ENCODE data around the gene ETS1.

ETS1 gene

DNA sequence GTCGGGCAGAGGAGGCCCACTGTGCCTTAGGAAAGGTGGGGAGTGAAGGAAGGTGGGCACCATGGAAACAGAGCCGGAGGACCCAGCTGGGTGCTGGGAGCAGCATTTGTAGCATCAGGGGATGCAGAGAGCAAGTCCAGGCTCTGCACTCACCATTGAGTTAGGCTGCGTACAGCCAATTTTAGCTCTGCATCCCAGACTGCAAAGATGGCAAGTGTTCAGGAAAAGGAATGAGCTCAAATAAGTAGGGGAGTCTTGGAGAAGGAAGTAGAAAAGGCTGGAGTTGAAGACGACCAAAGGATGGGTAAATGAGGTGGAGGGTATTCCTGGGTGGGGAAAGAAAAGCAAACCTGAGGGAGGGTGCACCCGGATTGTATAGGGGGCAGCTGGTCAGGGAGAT lies 31.6 kb upstream of the ETS1 start:
- TF ChIP-seq, protein P1, sequence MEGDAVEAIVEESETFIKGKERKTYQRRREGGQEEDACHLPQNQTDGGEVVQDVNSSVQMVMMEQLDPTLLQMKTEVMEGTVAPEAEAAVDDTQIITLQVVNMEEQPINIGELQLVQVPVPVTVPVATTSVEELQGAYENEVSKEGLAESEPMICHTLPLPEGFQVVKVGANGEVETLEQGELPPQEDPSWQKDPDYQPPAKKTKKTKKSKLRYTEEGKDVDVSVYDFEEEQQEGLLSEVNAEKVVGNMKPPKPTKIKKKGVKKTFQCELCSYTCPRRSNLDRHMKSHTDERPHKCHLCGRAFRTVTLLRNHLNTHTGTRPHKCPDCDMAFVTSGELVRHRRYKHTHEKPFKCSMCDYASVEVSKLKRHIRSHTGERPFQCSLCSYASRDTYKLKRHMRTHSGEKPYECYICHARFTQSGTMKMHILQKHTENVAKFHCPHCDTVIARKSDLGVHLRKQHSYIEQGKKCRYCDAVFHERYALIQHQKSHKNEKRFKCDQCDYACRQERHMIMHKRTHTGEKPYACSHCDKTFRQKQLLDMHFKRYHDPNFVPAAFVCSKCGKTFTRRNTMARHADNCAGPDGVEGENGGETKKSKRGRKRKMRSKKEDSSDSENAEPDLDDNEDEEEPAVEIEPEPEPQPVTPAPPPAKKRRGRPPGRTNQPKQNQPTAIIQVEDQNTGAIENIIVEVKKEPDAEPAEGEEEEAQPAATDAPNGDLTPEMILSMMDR (IDR thresholded peaks at IDR 0.05; ENCODE audit: low read depth, low read length, missing control alignments): no peak
- in situ Hi-C loops (cut with HindIII; ENCODE audit: low sequenced_read_pairs): loop anchor here (25.0 kb wide), 1 partner anchor 107 kb away; no protein-coding TSS in a partner anchor
- H3K4me3 ChIP-seq (ENCODE audit: low read depth, low read length): no peak overlapping the region
- DNase-seq (ENCODE audit: low read depth): no peak

DNA sequence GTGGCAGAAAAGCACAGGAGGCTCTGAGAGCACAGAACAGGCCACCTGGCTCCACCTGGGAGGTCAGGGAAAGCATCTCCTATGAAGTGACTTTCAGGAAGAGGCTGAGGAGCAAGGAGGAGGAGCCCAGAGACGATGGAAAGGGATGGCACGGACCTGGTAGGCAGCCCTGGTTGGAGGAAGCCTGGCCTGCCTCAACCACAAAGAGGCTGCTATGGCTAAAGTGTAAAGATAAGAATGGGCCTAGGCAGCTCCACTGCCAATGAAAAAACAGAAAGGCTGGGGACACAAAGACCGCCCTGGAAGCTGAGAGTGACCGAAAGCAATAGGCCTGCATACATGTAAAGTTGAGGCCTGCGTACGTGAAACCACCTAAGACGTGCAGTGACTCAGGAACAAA lies 31.2 kb upstream of the ETS1 start:
- no peak overlapping the region for H3K4me3 ChIP-seq (ENCODE audit: low read depth, low read length)
- DNase-seq (ENCODE audit: low read depth): no peak
- TF ChIP-seq, protein P1 (IDR thresholded peaks at IDR 0.05; ENCODE audit: low read depth, low read length, missing control alignments): no peak
- in situ Hi-C loops (cut with HindIII; ENCODE audit: low sequenced_read_pairs): loop anchor here (25.0 kb wide), 1 partner anchor 106 kb away; no protein-coding TSS in a partner anchor

DNA sequence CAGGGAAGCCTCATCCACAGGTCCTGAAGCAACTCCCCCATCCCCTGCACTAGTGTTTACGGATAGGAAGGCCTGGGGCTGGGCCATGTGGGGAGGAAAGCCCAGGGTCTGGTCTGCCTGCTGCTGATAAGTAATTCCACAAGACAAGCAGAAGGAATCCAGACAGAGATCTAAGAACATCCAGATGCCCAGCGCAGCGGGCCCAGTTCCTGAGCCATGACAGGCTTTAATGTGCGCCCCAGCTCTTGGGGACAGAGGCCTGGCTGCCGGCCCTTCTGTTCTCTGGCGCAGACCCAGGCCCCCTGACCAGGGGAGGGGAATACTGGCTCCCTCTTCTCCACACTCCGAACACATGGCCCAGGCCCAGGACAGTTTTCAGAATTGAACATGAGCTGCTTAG lies 28.8 kb upstream of the ETS1 start:
- H3K4me3 ChIP-seq (ENCODE audit: low read depth, low read length): no peak overlapping the region
- DNase-seq (ENCODE audit: low read depth): no peak
- in situ Hi-C loops (cut with HindIII; ENCODE audit: low sequenced_read_pairs): loop anchor here (25.0 kb wide), 1 partner anchor 104 kb away; no protein-coding TSS in a partner anchor
- TF ChIP-seq, protein P1 (IDR thresholded peaks at IDR 0.05; ENCODE audit: low read depth, low read length, missing control alignments): no peak

DNA sequence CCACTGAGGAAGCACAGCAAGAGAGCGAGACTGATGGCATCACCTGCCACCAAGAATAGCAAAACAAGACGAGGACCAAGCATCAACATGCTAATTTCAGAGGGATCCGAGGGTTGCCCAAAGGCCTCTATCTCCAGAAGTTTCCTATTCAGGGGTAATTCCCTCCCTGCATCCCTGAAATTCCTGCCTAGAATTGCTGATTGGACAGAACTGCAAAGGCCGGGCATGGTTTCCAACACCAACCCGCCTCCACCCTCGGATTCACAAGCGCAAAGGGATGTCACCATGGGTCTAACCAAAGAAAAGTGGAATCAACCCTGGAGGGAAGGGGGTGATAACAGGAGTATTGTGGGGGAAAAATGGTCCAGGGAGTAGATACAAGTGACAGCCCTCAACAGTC lies 28.3 kb upstream of the ETS1 start:
- H3K4me3 ChIP-seq (ENCODE audit: low read depth, low read length): no peak overlapping the region
- in situ Hi-C loops (cut with HindIII; ENCODE audit: low sequenced_read_pairs): loop anchor here (25.0 kb wide), 1 partner anchor 103 kb away; no protein-coding TSS in a partner anchor
- TF ChIP-seq, protein P1 (IDR thresholded peaks at IDR 0.05; ENCODE audit: low read depth, low read length, missing control alignments): no peak
- DNase-seq (ENCODE audit: low read depth): no peak

DNA sequence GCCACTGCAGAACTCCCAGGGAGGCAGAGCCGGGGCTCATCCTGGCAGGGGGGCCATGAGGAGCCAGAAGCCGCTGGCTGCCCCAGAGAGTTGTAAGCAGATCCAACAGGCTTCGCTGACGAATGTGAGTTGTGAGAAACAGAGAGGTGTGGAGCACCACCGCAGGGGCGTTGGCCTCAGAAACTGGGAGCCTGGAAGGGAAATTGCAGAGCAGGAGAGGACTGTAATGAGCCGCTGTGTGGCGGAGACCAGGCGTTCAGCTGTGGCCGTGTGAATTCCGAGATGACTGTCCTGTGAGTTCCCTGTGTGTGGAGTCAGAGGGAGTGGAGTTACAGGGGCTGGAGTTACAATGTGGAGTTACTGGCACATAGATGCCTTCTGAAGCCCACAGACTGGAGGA lies 27.7 kb upstream of the ETS1 start:
- H3K4me3 ChIP-seq (ENCODE audit: low read depth, low read length): no peak overlapping the region
- no peak for DNase-seq (ENCODE audit: low read depth)
- TF ChIP-seq, protein P1 (IDR thresholded peaks at IDR 0.05; ENCODE audit: low read depth, low read length, missing control alignments): no peak
- in situ Hi-C loops (cut with HindIII; ENCODE audit: low sequenced_read_pairs): loop anchor here (25.0 kb wide), 1 partner anchor 103 kb away; no protein-coding TSS in a partner anchor

DNA sequence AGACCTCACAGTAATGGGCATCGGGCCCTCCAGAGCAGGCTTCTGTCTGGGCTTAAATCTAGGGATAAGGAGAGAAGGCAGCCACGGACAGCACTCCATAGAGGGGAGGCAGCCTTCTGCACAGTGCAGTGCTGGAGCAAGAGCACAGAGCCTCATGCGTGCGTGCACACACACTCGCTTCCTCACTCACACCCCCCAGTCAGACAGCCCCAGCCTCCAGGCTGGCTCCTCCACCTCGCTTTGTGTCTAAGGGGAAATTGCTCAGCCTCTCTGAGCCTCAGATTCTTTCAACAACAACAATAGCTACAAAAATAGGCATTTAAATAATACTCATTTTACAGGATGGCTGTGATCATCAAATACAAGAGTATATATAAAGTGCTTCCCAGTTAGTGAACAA lies 26.7 kb upstream of the ETS1 start:
- no peak for DNase-seq (ENCODE audit: low read depth)
- TF ChIP-seq, protein P1 (IDR thresholded peaks at IDR 0.05; ENCODE audit: low read depth, low read length, missing control alignments): no peak
- in situ Hi-C loops (cut with HindIII; ENCODE audit: low sequenced_read_pairs): loop anchor here (25.0 kb wide), 1 partner anchor 102 kb away; no protein-coding TSS in a partner anchor
- no peak overlapping the region for H3K4me3 ChIP-seq (ENCODE audit: low read depth, low read length)
